NCI-H748 treated with DMSO at 0.1 percent for 48 hours (cell line): Measurements from ENCODE around the gene PJVK.
"Not testable (repeated sequence)": the region's sequence is repeated elsewhere in the genome, so short reads cannot be mapped to it uniquely, and the experiment has no call there.

ENCODE experiments used
- DNase-seq: peaks from one replicate; lab custom pipeline; 2025; lab: John Stamatoyannopoulos, UW

Gene PJVK

GRCh38 chr2:178436662-178437061 lies 14.5 kb upstream of the PJVK start:
- no peak for DNase-seq

GRCh38 chr2:178441426-178441825 lies 9.8 kb upstream of the PJVK start:
- DNase-seq: no peak

- DNase-seq: no peak
These were observed 2.1 kb upstream of the PJVK start for GRCh38 chr2:178448968-178449661.

- no peak for DNase-seq
These were observed 1.3 kb upstream of the PJVK start for GRCh38 chr2:178449700-178450523.

DNA sequence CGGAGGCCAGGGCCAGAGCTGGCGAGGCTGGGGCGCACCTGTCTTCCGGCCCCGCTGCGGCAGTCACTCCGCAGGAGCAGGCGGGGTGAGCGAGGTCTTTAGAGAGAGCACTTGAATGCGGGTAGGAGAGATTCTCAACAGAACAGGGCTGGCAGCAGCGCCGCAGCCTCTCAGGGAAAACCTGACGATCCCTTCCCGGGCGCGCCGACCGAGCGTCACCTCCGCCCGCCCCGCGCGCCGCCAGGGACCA lies 729 bp upstream of the PJVK start:
- DNase-seq: no peak

GRCh38 chr2:178452334-178452733 lies 1.2 kb downstream of the PJVK start:
- no peak for DNase-seq

DNA sequence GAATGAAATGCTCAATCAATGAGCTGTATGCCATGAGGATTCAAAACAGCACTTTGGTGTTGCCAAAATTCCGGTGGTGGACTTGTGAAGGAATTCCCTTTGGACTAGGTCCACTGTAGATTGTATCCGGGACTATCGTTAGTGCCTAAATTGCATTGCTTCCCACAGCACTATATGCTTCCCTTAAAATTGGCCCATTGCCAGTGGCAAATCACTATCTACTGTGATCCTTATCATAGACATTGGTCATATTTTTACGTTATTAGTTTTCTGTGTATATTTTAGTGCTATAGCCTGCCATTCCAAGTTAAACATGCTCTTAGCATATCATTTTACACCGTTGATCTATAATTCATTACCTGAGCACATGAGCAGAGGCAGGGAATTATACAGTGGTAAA lies 1.7 kb downstream of the PJVK start:
- no peak for DNase-seq

DNA sequence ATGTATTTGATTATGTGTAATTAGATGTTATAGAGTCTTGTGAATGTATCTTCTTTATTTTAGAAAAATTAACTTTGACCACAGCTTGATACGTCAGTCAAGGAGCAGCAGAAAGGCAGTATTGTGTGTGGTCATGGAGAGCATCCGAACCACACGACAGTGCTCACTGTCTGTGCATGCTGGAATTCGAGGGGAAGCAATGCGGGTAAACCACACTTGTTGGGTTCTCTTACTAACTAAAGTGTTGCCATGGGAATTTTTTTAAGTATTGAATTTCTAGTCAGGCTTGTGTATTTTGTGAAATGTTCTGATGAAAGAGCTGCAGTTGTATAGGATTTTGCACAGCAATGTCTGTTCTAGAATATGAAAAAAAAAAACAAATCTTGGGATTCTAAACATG lies 4.8 kb downstream of the PJVK start:
- DNase-seq: no peak

- no peak for DNase-seq
These were observed 6.3 kb downstream of the PJVK start for GRCh38 chr2:178457390-178457886.

- no peak for DNase-seq
These were observed 18.2 kb downstream of the PJVK start for GRCh38 chr2:178469219-178469849.

GRCh38 chr2:178471313-178471712 lies 20.1 kb downstream of the PJVK start:
- not testable (repeated sequence) for DNase-seq

DNA sequence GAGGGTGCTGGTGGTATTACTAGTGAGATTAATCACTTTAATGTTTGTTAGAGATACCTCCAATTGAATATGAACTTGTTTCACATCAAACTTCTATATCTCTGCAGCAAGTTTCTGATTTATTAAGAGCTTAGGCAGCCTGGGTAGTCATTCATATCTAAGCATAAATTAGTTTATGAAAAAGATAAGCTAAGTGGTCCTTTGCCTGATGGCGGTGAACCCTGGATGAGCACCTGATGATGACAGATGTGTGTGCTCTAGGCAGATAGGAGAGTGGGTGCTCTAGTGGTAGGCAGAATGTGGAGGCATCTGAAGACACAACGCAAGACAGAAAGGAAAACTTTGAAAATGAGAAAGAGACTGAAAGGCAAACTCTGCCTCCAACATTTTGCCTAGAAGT lies 22.2 kb downstream of the PJVK start:
- no peak for DNase-seq

DNA sequence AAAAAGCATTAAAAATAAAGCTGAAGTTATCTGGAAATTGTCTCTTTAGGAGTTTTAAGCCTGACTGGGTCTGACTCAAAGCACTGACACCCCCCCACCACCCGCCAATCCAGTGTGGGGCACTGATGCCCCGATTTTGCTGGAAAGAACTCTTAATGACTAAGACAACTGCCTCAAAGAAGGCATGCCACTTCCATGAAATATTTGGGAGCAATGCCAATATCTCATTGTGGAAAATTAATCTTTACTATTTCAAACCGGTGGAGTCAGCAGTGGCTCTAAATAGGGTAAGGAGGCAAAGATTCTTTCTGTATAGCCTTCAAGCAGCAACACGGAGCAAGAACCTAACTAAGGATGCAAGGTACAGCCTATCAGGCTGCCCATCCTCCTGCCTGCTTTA lies 22.8 kb downstream of the PJVK start:
- DNase-seq: no peak

GRCh38 chr2:178474560-178474959 lies 23.4 kb downstream of the PJVK start:
- DNase-seq: no peak

DNA sequence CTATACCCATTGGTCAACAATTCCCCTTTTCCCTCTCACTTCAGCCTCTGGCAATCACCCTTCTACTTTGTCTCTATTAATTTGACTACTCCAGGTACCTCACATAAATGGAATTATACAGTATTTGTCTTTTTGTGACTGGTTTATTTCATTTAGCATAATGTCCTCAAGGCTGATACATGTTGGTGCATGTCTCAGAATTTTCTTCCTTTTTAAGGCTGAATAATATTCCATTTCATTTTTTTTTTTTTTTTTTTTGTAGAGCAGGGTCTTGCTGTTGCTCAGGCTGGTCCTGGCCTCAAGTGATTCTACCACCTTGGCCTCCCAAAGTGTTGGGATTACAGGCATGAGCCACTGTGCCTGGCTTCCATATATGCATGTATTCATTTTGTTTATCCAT lies 25.3 kb downstream of the PJVK start:
- no peak for DNase-seq

DNA sequence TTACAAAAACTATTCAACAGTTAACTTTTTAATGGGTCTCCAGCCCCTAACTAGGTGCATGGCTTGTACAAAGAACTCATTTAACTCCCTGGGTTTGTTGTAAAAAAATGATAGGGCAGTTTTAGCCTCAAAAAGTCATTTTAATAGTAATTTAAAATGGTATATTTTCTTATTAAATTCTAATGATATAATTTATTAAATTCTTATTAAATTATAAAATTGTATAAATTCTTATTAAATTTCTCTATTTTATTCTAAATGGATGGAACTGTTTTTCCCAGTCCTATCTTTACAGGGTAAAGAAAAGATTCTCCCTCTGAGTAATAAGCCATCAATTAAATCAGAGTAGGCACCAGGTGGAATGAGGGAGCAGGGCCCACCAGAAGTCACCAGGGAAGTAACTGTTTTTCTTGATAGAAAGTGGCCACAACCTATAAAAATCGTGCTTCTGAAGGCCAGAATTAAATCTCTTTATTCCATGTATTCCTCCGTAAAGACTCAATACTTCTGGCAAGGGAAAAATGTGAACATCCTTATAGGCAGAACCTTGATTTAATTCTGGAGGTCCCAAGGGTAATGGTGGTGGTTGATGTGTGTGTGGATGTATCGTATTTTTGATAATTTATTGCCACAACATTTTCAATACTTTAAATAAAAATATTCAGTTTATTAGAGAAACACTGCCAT lies 26.4 kb downstream of the PJVK start:
- DNase-seq: peak; percentile 13

GRCh38 chr2:178478130-178478438 lies 26.9 kb downstream of the PJVK start:
- DNase-seq: peak; percentile 39

- peak; percentile 75 for DNase-seq
These were observed 27.5 kb downstream of the PJVK start, which contains the start of gene FKBP7 for GRCh38 chr2:178478439-178479274. FKBP7 (minus strand) TSS chr2:178478600; CDS start chr2:178478499, 101 bp downstream.

DNA sequence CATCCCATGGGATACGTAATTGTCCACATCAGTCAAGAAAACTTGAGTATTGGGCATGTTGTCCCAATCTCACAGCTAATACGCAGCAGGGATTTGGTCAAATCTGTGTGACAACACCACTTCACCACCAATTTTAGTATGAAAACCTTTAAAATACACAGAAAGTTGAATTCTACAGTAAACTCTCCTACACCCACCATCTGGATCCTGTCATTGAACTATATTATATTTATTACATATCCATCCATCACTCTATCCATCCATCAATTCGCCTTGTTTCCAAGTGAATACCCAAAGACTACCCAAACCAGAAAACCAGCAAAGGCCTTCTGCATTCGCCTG lies 28.1 kb downstream of the PJVK start:
- no peak for DNase-seq

- peak; percentile 30 for DNase-seq
These were observed 28.6 kb downstream of the PJVK start for GRCh38 chr2:178479758-178480226.
